8988T (cell line): ENCODE measurements around the gene WDR72.
"Not testable (repeated sequence)": the region's sequence is repeated elsewhere in the genome, so short reads cannot be mapped to it uniquely, and the experiment has no call there.

Experiments
- DNase-seq: peaks from one replicate; pipeline ENCODE4 v3.0.0; 2011

WDR72 gene

GRCh38 chr15:53695365-53695764 is 64.1 kb downstream of the WDR72 start:
- no peak for DNase-seq

- DNase-seq = no peak
These were observed 65.0 kb downstream of the WDR72 start for GRCh38 chr15:53694476-53694874.

- DNase-seq = no peak
These were observed 65.6 kb downstream of the WDR72 start for GRCh38 chr15:53693729-53694475.

GRCh38 chr15:53684162-53684561 is 75.3 kb downstream of the WDR72 start:
- not testable (repeated sequence) for DNase-seq

GRCh38 chr15:53681056-53681455 is 78.4 kb downstream of the WDR72 start:
- no peak for DNase-seq

GRCh38 chr15:53675832-53676231 is 83.6 kb downstream of the WDR72 start:
- no peak for DNase-seq

GRCh38 chr15:53671545-53671944 is 87.9 kb downstream of the WDR72 start:
- DNase-seq = no peak

- no peak for DNase-seq
These were observed 88.8 kb downstream of the WDR72 start for GRCh38 chr15:53670701-53671100.

GRCh38 chr15:53665930-53666329 is 93.5 kb downstream of the WDR72 start:
- no peak for DNase-seq

- no peak for DNase-seq
These were observed 100.5 kb downstream of the WDR72 start for GRCh38 chr15:53658827-53659555.

GRCh38 chr15:53658255-53658654 is 101.2 kb downstream of the WDR72 start:
- DNase-seq = no peak

- DNase-seq = no peak
These were observed 110.5 kb downstream of the WDR72 start for GRCh38 chr15:53648934-53649333.

- DNase-seq = no peak
These were observed 114.8 kb downstream of the WDR72 start for GRCh38 chr15:53644660-53645059.

- DNase-seq = no peak
These were observed 124.9 kb downstream of the WDR72 start for GRCh38 chr15:53634517-53635106.

GRCh38 chr15:53627279-53627678 is 132.2 kb downstream of the WDR72 start:
- DNase-seq = no peak

GRCh38 chr15:53625962-53626845 is 133.3 kb downstream of the WDR72 start:
- DNase-seq = no peak

- DNase-seq = no peak
These were observed 134.2 kb downstream of the WDR72 start for GRCh38 chr15:53625260-53625659.

- DNase-seq = no peak
These were observed 141.0 kb downstream of the WDR72 start for GRCh38 chr15:53618461-53618860.

GRCh38 chr15:53611145-53611920 is 148.1 kb downstream of the WDR72 start:
- DNase-seq = no peak

GRCh38 chr15:53591041-53591440 is 168.4 kb downstream of the WDR72 start:
- no peak for DNase-seq

GRCh38 chr15:53590380-53590779 is 169.1 kb downstream of the WDR72 start:
- no peak for DNase-seq

- DNase-seq = no peak
These were observed 169.9 kb downstream of the WDR72 start for GRCh38 chr15:53589520-53590057.
